ENCODE measurements around the gene AANAT. TPM values are rescaled to one million over a fixed set of nuclear protein-coding genes. Genes with fewer than 3 reads are reported as not detected.

The AANAT gene
- total and polyA plus RNA-seq, 12 donors = 0.30 to 0.40 TPM; not detected in 10

GRCh38 chr17:76515274-76515949, 48.0 kb downstream of the AANAT start:
- Histone ChIP-seq H3K36me3 (replicated peaks in 1 of 2) (no peaks in the 10 kb centered on the region), H3K4me3 (peak overlapping the region in 1 of 4 donors; percentile 11), H3K4me1 (replicated peaks in 1 of 2) (no peaks in the 10 kb centered on the region), H3K9me3 (replicated peaks in 1 of 3) (no peaks in the 10 kb centered on the region), H3K27ac (peak overlapping the region in 2 of 5 donors; percentile 60 to 78), H3K27me3 (no peaks in the 10 kb centered on the region)
- intact Hi-C loops (cut with DNase I) = no loop called here
- WGBS, 4 donors = 58 to 70% (median 68%) methylated on average over 17 to 22 of the region's 22 CpGs
- DNase-seq = peak in 4 of 7 donors; percentile 49 to 81 (median 65)
- no peak for TF ChIP-seq POLR2A (IDR thresholded peaks at IDR 0.05)
- no peak for TF ChIP-seq CTCF (IDR thresholded peaks at IDR 0.05)

- no peaks in the 10 kb centered on the region for H3K36me3 ChIP-seq (replicated peaks in 1 of 2)
- TF ChIP-seq POLR2A (IDR thresholded peaks at IDR 0.05) = no peak
- no peak for DNase-seq
- no peaks in the 10 kb centered on the region for H3K9me3 ChIP-seq (replicated peaks in 1 of 3)
- H3K27ac ChIP-seq = no peak overlapping the region
- intact Hi-C loops (cut with DNase I) = no loop called here
- no peaks in the 10 kb centered on the region for H3K4me1 ChIP-seq (replicated peaks in 1 of 2)
- H3K27me3 ChIP-seq = no peaks in the 10 kb centered on the region
- 88 to 95% (median 91%) methylated on average over 9 to 11 of the region's 11 CpGs for WGBS, 4 donors
- H3K4me3 ChIP-seq = no peak overlapping the region
Measured at GRCh38 chr17:76517638-76518038, 50.2 kb downstream of the AANAT start.

- no peak for DNase-seq
- peaks cover under 1 to 5% of the 10 kb centered on the region in 2 donors for H3K4me1 ChIP-seq (replicated peaks in 1 of 2)
- H3K36me3 ChIP-seq (replicated peaks in 1 of 2) = no peaks in the 10 kb centered on the region
- no peaks in the 10 kb centered on the region for H3K27me3 ChIP-seq
- no peak overlapping the region for H3K27ac ChIP-seq
- H3K4me3 ChIP-seq = no peak overlapping the region
- TF ChIP-seq POLR2A (IDR thresholded peaks at IDR 0.05) (no peak), CTCF (IDR thresholded peaks at IDR 0.05) (no peak)
- 62 to 76% (median 67%) methylated on average over 13 to 15 of the region's 15 CpGs for WGBS, 4 donors
- H3K9me3 ChIP-seq (replicated peaks in 1 of 3) = no peaks in the 10 kb centered on the region
- intact Hi-C loops (cut with DNase I) = no loop called here
Measured at GRCh38 chr17:76519048-76519966, 51.9 kb downstream of the AANAT start.

Other genes with a start within 250 kb of the AANAT start
- gene RNF157, start 227.1 kb upstream of the AANAT start, total RNA-seq = 1 to 10 TPM; 2.3 to 6.1 (median 4.7) TPM
- 1 to 10 TPM; 3.0 to 4.7 (median 4.1) TPM for gene RNF157, start 227.1 kb upstream of the AANAT start, polyA plus RNA-seq
- gene UBALD2, start 202.3 kb upstream of the AANAT start, total RNA-seq = 10 to 100 TPM in 6 of 9 donors, 1 to 10 TPM in 3; 5.4 to 71.2 (median 12.9) TPM
- 10 to 100 TPM in 2 of 3 donors, 1 to 10 TPM in 1; 5.2 to 18.2 (median 15.6) TPM for gene UBALD2, start 202.3 kb upstream of the AANAT start, polyA plus RNA-seq
- 1 to 10 TPM in 6 of 9 donors, under 1 TPM in 3; 0.12 to 3.4 (median 1.4) TPM for gene QRICH2, start 159.3 kb upstream of the AANAT start, total RNA-seq
- gene QRICH2, start 159.3 kb upstream of the AANAT start, polyA plus RNA-seq = 10 to 100 TPM in 1 of 3 donors, 1 to 10 TPM in 1, under 1 TPM in 1; 0.09 to 14.2 (median 4.8) TPM
- 10 to 100 TPM; 33.0 to 79.3 (median 46.2) TPM for gene PRPSAP1, start 113.7 kb upstream of the AANAT start, total RNA-seq
- 10 to 100 TPM; 26.0 to 42.7 (median 37.1) TPM for gene PRPSAP1, start 113.7 kb upstream of the AANAT start, polyA plus RNA-seq
- 10 to 100 TPM in 2 of 9 donors, 1 to 10 TPM in 6, under 1 TPM in 1; 0.61 to 15.3 (median 3.7) TPM for gene SPHK1, start 83.0 kb upstream of the AANAT start, total RNA-seq
- 10 to 100 TPM in 2 of 3 donors, under 1 TPM in 1; 0.53 to 14.0 (median 10.3) TPM for gene SPHK1, start 83.0 kb upstream of the AANAT start, polyA plus RNA-seq
- gene UBE2O, start 14.5 kb upstream of the AANAT start, total RNA-seq = 10 to 100 TPM; 10.4 to 21.8 (median 17.3) TPM
- 10 to 100 TPM in 2 of 3 donors, 1 to 10 TPM in 1; 9.8 to 21.3 (median 12.4) TPM for gene UBE2O, start 14.5 kb upstream of the AANAT start, polyA plus RNA-seq
- gene RHBDF2, start 33.8 kb downstream of the AANAT start, total RNA-seq = 100 to 1,000 TPM in 1 of 9 donors, 10 to 100 TPM in 7, 1 to 10 TPM in 1; 9.9 to 156 (median 43.6) TPM
- 10 to 100 TPM in 2 of 3 donors, 1 to 10 TPM in 1; 4.9 to 39.3 (median 19.1) TPM for gene RHBDF2, start 33.8 kb downstream of the AANAT start, polyA plus RNA-seq
- gene CYGB, start 70.1 kb downstream of the AANAT start, total RNA-seq = 10 to 100 TPM in 7 of 9 donors, 1 to 10 TPM in 2; 6.3 to 18.1 (median 13.9) TPM
- gene CYGB, start 70.1 kb downstream of the AANAT start, polyA plus RNA-seq = 10 to 100 TPM in 2 of 3 donors, 1 to 10 TPM in 1; 7.8 to 38.3 (median 32.1) TPM
- 1 to 10 TPM in 7 of 9 donors, not detected in 2; 1.5 to 9.5 (median 3.0) TPM for gene PRCD, start 72.4 kb downstream of the AANAT start, total RNA-seq
- gene PRCD, start 72.4 kb downstream of the AANAT start, polyA plus RNA-seq = 10 to 100 TPM in 2 of 3 donors, 1 to 10 TPM in 1; 4.5 to 37.2 (median 14.3) TPM
- 10 to 100 TPM in 2 of 9 donors, 1 to 10 TPM in 6, under 1 TPM in 1; 0.50 to 37.8 (median 6.0) TPM for gene ST6GALNAC2, start 118.3 kb downstream of the AANAT start, total RNA-seq
- 1 to 10 TPM; 3.4 to 4.3 (median 3.8) TPM for gene ST6GALNAC2, start 118.3 kb downstream of the AANAT start, polyA plus RNA-seq
- under 1 TPM in 3 of 9 donors, not detected in 6; 0.25 to 0.76 (median 0.33) TPM for gene ST6GALNAC1, start 176.2 kb downstream of the AANAT start, total RNA-seq
- under 1 TPM in 2 of 3 donors, not detected in 1; 0.47 to 0.88 TPM for gene ST6GALNAC1, start 176.2 kb downstream of the AANAT start, polyA plus RNA-seq
- gene MXRA7, start 243.4 kb downstream of the AANAT start, total RNA-seq = 100 to 1,000 TPM; 200 to 671 (median 375) TPM
- gene MXRA7, start 243.4 kb downstream of the AANAT start, polyA plus RNA-seq = 100 to 1,000 TPM in 2 of 3 donors, 10 to 100 TPM in 1; 81.5 to 573 (median 167) TPM

Measured in adrenal gland (tissue), 12 donors.